Measurements from ENCODE around the gene KTI12.
"Not testable (repeated sequence)": the region's sequence is repeated elsewhere in the genome, so short reads cannot be mapped to it uniquely, and the experiment has no call there.

The KTI12 gene

DNA sequence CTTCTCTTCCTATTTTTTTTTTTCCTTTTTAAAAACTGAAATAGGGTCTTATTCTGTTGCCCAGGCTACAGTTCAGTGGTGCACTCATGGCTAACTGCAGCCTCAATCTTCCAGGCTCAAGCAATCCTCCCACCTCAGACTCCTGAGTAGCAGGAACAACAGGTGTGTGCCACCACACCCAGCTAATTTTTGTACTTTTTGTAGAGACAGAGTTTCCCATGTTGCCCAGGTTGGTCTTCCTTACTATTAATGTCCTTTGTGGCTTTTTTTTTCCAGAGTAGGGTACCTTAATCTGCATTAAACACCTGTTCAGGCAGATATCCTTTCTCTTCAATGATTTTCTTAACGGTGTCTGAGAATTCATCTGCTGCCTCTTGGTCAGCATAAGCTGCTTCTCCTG, 4.3 kb upstream of the KTI12 start:
- DNase-seq, result no peak

GRCh38 chr1:52037402-52037814, 3.8 kb upstream of the KTI12 start:
- no peak for DNase-seq

DNA sequence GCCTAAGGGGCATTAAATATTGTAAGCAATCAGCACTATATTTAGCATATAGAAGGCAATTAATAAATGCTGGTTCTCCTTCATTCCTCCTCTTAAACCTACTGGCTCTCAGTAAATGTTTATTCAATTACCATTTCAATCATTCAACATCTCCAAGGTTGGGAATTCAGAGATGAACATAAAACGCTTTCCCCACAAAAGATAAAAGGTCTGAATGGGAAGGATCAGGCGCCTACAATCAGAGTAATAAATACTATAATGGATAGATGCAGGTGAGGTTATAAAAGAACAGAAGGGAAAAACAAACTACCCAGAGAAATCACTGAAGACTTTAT, 407 bp upstream of the KTI12 start:
- DNase-seq, result no peak

DNA sequence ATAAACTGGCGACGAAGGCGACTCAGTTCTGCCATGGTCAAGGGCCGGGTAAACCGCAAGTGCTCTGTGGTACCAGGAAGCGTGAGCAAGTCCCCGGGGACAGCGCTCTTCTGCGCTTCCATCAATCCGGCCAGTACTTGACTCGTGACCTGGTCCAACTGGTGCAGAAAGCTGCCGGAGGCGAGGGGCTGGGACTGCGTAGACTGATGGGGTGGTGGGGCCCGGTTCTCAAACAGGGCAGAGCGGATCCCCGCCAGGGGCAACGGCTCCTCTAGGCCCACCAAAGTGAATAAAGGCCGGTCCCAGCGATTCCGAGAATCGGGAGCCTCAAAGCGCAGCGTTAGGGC, 852 bp downstream of the KTI12 start:
- peak in 1 of 2 experiments; percentile 22 for DNase-seq

GRCh38 chr1:52032124-52032784, 1.4 kb downstream of the KTI12 start:
- no peak for DNase-seq

- not testable (repeated sequence) for DNase-seq
Observed at GRCh38 chr1:52028839-52029238, 4.8 kb downstream of the KTI12 start.

DNA sequence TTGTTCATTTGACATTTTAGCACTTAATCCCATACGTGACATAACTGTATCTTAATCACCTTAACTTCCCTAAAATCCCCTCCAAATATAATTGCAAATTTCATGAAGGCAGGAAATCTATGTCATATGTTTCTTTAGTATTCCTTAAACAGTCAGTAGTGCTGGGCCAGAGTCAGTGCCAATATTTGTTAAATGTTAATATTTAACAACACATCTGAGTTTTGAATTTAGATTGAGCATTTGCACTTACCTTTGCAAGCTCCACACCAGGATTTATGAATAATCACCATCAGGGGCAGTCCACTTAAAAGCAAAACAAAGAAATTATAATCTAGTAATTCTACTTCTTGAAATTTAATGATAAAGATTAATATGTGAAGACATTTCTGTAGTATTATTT, 5.3 kb downstream of the KTI12 start:
- no peak for DNase-seq

GRCh38 chr1:52026278-52026677, 7.3 kb downstream of the KTI12 start:
- DNase-seq, result no peak

DNA sequence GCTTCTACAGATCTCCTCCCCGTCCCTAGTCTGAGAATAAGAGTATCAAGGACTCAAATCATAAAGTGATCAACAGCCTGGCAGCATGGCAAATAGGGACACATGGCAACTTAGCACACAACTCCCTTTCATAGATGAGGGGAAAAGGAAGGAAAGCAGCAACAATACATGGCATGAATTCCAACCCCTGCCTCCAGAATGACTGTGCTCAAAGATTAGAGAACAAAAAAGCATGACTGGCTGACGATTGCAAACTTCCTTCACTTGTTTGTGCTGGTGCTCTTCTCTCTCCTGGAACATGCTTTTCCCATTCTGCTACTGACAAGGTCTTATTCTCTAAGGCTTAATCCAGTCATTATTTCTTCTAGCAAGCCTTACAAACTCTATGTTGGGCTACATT, 11.5 kb downstream of the KTI12 start:
- no peak for DNase-seq

- DNase-seq, result no peak
Observed at GRCh38 chr1:52008071-52008809, 25.4 kb downstream of the KTI12 start.

DNA sequence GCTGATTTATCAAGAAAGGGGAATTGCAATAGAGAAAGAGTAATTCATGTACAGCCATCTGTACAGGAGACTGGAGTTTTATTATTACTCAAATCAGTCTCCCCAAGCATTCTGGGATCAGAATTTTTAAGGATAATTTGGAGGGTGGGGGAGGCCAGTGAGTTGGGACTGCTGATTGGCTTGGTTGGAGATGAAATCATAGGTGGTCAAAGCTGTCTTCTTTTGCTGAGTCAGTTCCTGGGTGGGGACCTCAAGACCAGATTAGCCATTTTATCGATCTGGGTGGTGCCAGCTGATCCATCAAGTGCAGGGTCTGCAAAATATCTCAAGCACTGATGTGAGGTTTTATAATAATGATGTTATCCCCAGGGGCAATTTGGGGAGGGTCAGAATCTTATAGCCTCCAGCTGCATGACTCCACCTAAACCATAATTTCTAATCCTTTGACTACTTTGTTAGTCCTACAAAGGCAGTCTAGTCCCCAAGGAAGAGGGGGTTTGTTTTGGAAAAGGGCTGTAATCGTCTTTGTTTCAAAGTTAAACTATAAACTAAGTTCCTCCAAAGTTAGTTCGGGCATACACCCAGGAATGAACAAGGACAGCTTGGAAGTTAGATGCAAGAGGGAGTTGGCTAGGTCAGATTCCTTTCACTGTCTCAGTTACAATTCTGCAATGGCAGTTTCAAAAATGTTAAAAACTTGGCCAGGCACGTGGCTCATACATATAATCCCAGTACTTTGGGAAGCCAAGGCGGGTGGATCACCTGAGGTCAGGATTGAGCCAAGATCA, 26.2 kb downstream of the KTI12 start:
- no peak for DNase-seq

- not testable (repeated sequence) for DNase-seq
Observed at GRCh38 chr1:52006081-52006553, 27.5 kb downstream of the KTI12 start.

GRCh38 chr1:52005548-52005947, 28.1 kb downstream of the KTI12 start:
- DNase-seq, result not testable (repeated sequence)

GRCh38 chr1:52003877-52004276, 29.7 kb downstream of the KTI12 start:
- no peak for DNase-seq

- peak; percentile 94 to 96 for DNase-seq
Observed at GRCh38 chr1:52002038-52002917, 31.3 kb downstream of the KTI12 start.

- no peak for DNase-seq
Observed at GRCh38 chr1:51998701-51999100, 34.9 kb downstream of the KTI12 start.

DNA sequence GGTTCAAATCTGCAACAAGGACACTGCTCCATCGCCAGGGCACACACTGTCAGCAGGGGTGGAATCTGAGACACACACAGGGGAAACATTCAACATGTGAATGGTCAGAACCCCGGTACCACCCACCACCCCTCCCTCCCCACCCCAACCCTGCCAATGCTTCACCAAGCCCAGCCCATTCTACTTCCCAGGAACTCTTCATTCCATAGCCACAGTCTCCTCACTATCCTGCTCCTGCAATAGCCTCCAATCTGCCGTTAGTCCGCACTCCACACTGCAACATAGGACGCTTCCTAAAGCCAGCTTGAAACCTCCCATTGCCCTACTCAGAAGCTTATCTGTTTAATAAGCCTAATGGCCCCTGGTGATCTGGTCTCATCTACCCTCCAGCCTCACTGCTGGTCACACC, 35.6 kb downstream of the KTI12 start:
- no peak for DNase-seq

- peak; percentile 79 to 87 for DNase-seq
Observed at GRCh38 chr1:51990478-51990965, 43.1 kb downstream of the KTI12 start, which contains the start of gene RAB3B. Gene RAB3B, minus strand, starts transcription at chr1:51990700. Its CDS starts 13,583 bp downstream, at chr1:51977117.

- DNase-seq, result no peak
Observed at GRCh38 chr1:51989582-51990477, 43.8 kb downstream of the KTI12 start.

GRCh38 chr1:51988254-51988653, 45.4 kb downstream of the KTI12 start:
- no peak for DNase-seq

- DNase-seq, result no peak
Observed at GRCh38 chr1:51986718-51987117, 46.9 kb downstream of the KTI12 start.

Data from NCI-H2081 (cell line).